IPS-15b (cell line): ENCODE data around the gene AQP11.
"Not testable (repeated sequence)": the region's sequence is repeated elsewhere in the genome, so short reads cannot be mapped to it uniquely, and the experiment has no call there.

Experiments
- H3K27me3 ChIP-seq: one replicate; pipeline ENCODE4 v1.6.1; 2013; ENCODE audit warnings: low read length; ENCODE audit not compliant: control insufficient read depth, insufficient read depth
- H3K36me3 ChIP-seq: one replicate; pipeline ENCODE4 v1.6.1; 2013; ENCODE audit warnings: low read length; ENCODE audit not compliant: control insufficient read depth, insufficient read depth
- H3K4me1 ChIP-seq: one replicate; pipeline ENCODE4 v1.6.1; 2013; ENCODE audit warnings: mild to moderate bottlenecking, low read length; ENCODE audit not compliant: control insufficient read depth, insufficient read depth
- H3K4me3 ChIP-seq: one replicate; pipeline ENCODE4 v1.5.1; 2013; ENCODE audit warnings: low read depth, low read length
- H3K9ac ChIP-seq: one replicate; pipeline ENCODE4 v1.6.1; 2013; ENCODE audit warnings: low read depth, mild to moderate bottlenecking, low read length
- H3K9me3 ChIP-seq: one replicate; pipeline ENCODE4 v1.6.1; 2013; ENCODE audit warnings: mild to moderate bottlenecking, low read length; ENCODE audit not compliant: control insufficient read depth, insufficient read depth

The AQP11 gene

DNA sequence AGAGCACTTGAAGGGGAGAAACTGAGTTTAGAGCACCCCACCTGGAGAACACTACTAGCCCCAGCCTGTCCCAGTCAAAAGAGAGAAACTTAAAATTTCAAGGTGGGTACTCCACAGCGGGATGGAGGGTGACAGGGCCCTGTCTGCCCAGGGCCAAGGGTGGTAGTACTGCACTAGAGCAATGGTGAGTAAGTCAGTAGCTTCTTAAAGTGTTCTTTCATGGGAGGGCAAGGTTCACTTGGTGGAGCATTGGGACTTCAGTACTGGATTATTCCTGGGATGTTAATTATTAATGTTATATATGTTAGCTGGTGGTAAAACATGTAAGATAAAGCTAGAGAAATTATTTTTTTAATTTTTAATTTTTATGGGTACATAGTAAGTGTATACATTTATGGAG, 28.5 kb upstream of the AQP11 start:
- no peaks in the 10 kb centered on the region for H3K4me1 ChIP-seq

DNA sequence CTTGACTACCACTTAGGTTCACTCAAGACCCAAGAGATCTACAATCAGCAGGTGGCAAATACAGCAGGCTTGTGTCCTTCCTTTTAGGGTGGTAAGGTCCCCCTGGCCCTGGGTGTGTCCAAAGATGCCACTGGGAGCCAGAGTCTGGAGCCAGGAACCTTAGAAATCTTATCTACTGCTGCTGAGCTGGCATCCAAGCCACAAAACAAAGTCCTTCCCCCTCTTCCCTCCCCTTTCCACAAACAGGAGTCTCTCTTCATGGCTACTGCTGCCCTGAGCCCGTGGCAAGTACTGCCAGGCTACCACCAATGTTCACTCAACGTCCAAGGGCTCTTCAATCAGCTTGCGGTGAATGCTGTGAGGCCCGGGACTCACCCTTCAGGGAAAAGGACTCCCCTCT, 21.4 kb upstream of the AQP11 start:
- no peak overlapping the region for H3K4me3 ChIP-seq
- H3K9me3 ChIP-seq, result no peaks in the 10 kb centered on the region
- H3K9ac ChIP-seq, result no peak overlapping the region
- H3K4me1 ChIP-seq, result peaks cover 16% of the 10 kb centered on the region
- no peaks in the 10 kb centered on the region for H3K36me3 ChIP-seq
- H3K27me3 ChIP-seq, result no peaks in the 10 kb centered on the region

More for the DNA sequence above, 28.5 kb upstream of the AQP11 start:
- Histone ChIP-seq H3K9me3 (no peaks in the 10 kb centered on the region), H3K36me3 (no peaks in the 10 kb centered on the region), H3K9ac (no peak overlapping the region), H3K4me3 (no peak overlapping the region), H3K27me3 (no peaks in the 10 kb centered on the region)

DNA sequence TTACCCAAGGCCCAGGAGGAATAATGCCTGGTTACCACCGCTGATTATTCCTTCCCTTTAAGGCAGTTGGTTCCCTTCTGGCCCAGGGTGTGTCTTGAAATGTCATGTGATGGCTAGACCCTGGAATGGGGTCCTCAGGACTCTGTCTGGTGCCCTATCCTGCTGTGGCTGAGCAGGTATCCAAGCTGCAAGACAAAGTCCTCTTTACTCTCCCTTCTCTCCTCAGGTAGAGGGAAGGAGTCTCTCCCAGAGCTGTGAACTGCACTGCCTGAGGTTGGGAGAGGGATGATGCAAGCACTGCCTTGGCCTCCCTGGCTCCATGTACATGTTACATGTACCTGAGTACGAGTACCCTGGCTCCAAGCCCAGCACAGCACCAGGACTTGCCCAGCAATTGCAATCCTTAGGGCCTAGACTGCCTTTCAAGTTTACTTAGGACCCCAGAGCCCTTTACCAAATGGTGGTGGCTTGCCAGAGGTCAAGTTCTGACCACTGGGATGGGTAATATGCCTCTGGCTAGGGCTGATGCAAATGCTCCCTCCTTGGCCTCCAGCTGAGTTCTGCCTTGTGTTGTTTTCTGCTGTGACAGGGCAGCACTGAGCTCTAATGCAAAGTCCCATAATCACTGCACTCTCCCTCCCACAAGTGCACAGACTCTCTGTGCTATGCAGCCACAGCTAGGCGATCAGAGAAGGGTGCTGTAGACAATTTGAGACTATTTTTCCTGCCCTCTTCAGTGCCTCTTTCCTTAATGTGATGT, 20.7 kb upstream of the AQP11 start:
- no peaks in the 10 kb centered on the region for H3K9me3 ChIP-seq
- H3K4me1 ChIP-seq, result peaks cover 16% of the 10 kb centered on the region
- no peak overlapping the region for H3K4me3 ChIP-seq
- H3K36me3 ChIP-seq, result no peaks in the 10 kb centered on the region
- no peaks in the 10 kb centered on the region for H3K27me3 ChIP-seq
- H3K9ac ChIP-seq, result no peak overlapping the region

DNA sequence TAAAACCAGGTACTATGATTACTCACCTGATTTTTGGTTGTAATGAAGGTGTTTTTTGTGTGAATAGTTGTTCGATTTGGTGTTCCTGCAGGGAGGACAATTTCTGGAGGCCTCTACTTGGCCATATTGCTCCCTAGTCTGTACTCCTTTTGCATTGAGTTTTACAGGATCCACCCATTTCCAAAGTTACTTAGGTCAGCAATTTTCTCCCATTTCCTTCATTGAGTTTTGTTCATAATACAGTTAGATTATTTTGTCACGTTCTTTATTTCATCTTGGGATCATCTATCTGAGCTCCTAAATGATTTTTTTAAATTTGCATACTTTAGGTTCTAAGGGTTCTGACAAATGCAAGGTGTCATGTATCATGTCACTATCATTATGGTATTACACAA, 20.1 kb upstream of the AQP11 start:
- no peak overlapping the region for H3K9ac ChIP-seq
- H3K4me3 ChIP-seq, result no peak overlapping the region
- H3K36me3 ChIP-seq, result no peaks in the 10 kb centered on the region
- H3K27me3 ChIP-seq, result no peaks in the 10 kb centered on the region
- H3K9me3 ChIP-seq, result no peaks in the 10 kb centered on the region
- peaks cover 16% of the 10 kb centered on the region for H3K4me1 ChIP-seq

DNA sequence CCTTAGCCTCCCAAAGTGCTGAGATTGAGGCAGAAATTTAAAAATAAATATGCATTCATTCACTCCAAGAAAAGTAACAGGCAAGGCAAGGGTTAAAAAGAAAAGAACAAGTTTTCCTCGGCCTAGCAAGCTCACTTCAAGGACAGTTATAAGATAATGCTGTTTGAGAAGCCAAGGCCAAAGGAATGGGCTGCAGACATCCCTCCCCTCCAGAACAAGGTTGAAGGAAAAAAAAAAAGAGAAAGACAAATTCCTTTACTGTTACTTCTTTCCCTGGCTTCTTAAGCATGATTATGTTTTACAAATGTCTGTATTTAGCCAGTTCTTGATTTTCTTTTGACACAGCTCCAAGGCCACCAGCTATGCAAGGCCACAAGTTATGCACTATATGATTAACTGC, 18.9 kb upstream of the AQP11 start:
- H3K27me3 ChIP-seq, H3K9ac ChIP-seq, H3K36me3 ChIP-seq, H3K4me3 ChIP-seq, H3K9me3 ChIP-seq: not testable (repeated sequence)
- peaks cover 16% of the 10 kb centered on the region for H3K4me1 ChIP-seq

DNA sequence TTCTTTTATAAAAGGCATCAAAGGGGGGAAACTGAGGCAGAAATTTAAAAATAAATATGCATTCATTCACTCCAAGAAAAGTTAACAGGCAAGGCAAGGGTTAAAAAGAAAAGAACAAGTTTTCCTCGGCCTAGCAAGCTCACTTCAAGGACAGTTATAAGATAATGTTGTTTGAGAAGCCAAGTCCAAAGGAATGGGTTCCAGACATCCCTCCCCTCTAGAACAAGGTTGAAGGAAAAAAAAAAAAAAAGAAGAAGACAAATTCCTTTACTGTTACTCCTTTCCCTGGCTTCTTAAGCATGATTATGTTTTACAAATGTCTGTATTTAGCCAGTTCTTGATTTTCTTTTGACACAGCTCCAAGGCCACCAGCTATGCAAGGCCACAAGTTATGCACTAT, 14.3 kb upstream of the AQP11 start:
- H3K27me3 ChIP-seq, H3K9ac ChIP-seq, H3K4me3 ChIP-seq, H3K4me1 ChIP-seq, H3K9me3 ChIP-seq, H3K36me3 ChIP-seq: not testable (repeated sequence)

DNA sequence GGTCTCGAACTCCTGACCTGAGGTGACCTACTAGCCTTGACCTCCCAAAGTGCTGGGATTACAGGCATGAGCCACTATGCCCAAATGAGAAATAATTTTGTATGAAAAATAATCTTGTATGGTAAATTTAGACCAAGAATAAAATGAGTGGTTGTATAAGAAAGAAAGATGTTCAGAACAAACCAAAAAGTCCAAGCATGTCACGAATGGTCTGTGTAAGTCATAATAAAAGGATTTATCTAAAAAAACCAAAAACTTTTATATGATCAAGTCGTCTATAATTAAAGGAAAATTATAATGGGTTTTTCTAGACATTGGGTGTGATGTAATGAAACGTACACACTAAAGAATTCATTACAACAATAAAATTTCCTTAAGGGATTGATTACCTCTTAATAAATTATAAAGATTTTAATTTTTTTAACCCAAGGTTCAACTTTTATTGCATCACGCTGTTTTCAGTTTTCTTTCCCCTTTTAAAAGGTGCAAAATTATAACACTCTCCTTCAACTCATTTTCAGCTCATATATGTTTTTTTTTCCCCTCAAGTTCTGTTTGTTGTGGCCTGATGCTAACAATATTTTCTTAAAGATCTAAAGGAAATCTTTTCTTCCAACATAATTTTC, 8.9 kb upstream of the AQP11 start:
- H3K4me1 ChIP-seq, result no peaks in the 10 kb centered on the region
- no peaks in the 10 kb centered on the region for H3K36me3 ChIP-seq
- no peak overlapping the region for H3K4me3 ChIP-seq
- H3K9ac ChIP-seq, result no peak overlapping the region
- peaks cover 10% of the 10 kb centered on the region for H3K9me3 ChIP-seq
- no peaks in the 10 kb centered on the region for H3K27me3 ChIP-seq

DNA sequence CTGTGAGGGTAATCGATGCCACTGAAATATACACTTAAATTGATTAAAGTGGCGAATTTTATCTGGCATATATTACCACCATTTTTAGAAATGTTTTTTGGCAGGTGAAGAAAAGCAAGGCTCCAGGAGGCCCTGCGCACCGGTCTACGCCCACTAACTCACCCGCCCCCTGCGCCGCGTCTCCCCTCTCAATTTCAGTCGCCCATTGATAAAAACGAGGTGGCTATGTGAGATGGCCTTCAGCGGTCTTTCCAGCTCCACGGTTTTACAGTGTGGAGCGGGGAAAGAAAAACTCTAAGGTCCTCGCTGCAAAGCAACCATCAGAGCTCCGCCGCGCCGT, 602 bp upstream of the AQP11 start:
- H3K4me3 ChIP-seq, result peak overlapping the region; percentile 90
- H3K36me3 ChIP-seq, result no peaks in the 10 kb centered on the region
- H3K27me3 ChIP-seq, result peaks cover 13% of the 10 kb centered on the region
- H3K9ac ChIP-seq, result no peak overlapping the region
- no peaks in the 10 kb centered on the region for H3K9me3 ChIP-seq
- H3K4me1 ChIP-seq, result peaks cover 5% of the 10 kb centered on the region

DNA sequence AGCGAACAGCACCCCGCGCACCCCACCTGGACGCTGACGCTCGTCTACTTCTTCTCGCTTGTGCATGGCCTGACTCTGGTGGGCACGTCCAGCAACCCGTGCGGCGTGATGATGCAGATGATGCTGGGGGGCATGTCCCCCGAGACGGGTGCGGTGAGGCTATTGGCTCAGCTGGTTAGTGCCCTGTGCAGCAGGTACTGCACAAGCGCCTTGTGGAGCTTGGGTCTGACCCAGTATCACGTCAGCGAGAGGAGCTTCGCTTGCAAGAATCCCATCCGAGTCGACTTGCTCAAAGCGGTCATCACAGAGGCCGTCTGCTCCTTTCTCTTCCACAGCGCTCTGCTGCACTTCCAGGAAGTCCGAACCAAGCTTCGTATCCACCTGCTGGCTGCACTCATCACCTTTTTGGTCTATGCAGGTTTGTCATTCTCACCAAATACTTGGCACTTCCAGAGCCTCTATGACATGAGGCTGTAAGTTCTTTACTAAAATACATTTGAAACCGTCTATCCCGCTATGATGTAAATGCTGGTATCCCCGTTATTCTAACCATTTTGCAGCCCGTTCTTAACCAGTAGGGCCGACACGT, 535 bp downstream of the AQP11 start:
- no peaks in the 10 kb centered on the region for H3K9me3 ChIP-seq
- H3K27me3 ChIP-seq, result peaks cover 13% of the 10 kb centered on the region
- H3K4me3 ChIP-seq, result peak overlapping the region; percentile 90
- peaks cover 5% of the 10 kb centered on the region for H3K4me1 ChIP-seq
- no peaks in the 10 kb centered on the region for H3K36me3 ChIP-seq
- peak overlapping the region; percentile 60 for H3K9ac ChIP-seq

DNA sequence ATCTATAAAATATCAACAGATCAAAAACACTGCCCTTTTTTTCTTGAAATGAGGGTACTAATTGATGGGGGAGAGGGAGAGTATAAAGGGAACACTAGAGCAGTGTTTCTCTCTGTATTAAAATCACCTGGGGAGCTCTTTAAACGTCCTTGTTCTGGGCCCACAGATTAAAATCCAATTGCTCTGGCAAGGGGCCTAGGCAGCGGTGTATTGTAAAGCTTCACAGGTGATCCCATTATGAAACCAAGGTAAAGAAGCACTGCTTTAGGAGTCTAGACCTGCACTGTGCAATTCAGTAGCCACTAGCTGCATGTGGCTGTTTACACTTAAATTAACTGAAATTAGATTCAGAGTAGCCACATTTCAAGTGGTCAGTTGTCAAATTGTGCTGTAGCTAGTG, 3.0 kb downstream of the AQP11 start:
- no peaks in the 10 kb centered on the region for H3K36me3 ChIP-seq

DNA sequence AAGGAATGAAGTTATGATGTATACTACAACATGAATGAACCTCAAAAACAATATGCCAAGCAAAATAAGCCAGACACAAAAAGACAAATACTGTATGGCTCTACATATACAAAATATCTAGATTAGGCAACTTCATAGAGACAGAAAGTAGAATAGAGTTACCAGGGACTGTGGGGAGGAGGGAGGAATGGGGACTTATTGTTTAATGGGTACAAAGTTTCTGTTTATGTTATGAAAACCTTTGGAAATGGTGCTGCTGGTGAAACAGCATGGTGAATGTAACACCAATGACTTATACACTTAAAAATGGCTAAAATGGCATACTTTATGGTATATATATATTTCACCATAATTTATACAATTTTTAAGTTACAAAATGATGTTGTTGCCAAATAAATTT, 4.1 kb downstream of the AQP11 start:
- Histone ChIP-seq H3K4me1 (peaks cover 5% of the 10 kb centered on the region), H3K27me3 (peaks cover 13% of the 10 kb centered on the region), H3K36me3 (no peaks in the 10 kb centered on the region), H3K4me3 (no peak overlapping the region), H3K9ac (no peak overlapping the region), H3K9me3 (no peaks in the 10 kb centered on the region)

More for the DNA sequence above, 3.0 kb downstream of the AQP11 start:
- H3K9me3 ChIP-seq, result no peaks in the 10 kb centered on the region
- no peak overlapping the region for H3K9ac ChIP-seq
- peaks cover 5% of the 10 kb centered on the region for H3K4me1 ChIP-seq
- no peak overlapping the region for H3K4me3 ChIP-seq
- peaks cover 13% of the 10 kb centered on the region for H3K27me3 ChIP-seq

DNA sequence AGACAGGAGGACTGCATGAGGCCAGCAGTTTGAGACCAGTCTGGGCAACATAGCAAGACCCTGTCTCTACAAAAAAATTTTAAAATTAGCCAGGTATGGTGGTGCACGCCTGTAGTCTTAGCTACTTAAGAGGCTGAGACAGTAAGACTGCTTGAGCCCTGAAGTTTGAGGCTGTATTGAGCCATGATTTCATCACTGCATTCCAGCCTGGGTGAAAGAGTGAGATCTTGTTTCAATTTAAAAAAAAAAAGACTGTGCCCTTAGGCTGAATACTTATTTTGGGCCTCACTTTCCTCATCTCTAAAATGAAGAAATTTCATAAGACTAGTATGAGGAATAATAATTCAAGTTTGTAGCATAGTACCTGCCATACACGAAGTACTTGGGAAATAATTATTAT, 6.9 kb downstream of the AQP11 start:
- Histone ChIP-seq H3K4me1 (no peaks in the 10 kb centered on the region), H3K36me3 (no peaks in the 10 kb centered on the region), H3K9me3 (no peaks in the 10 kb centered on the region), H3K9ac (no peak overlapping the region), H3K27me3 (no peaks in the 10 kb centered on the region), H3K4me3 (no peak overlapping the region)
